Vagina (tissue), 2 donors: ENCODE data around the gene CPT1A. TPM values are rescaled to one million over a fixed set of nuclear protein-coding genes. Genes with fewer than 3 reads are reported as not detected.

ENCODE experiments used
- DNase-seq, 2 donors: peaks; one replicate each; pipeline ENCODE4 v3.0.0-alpha.2; 2017; ENCODE audit errors: extremely low spot score in 2 of 2
- H3K27ac ChIP-seq: fragments of 200-600 bp; sonication (generic); one replicate; pipeline ENCODE4 v1.5.1; 2019
- H3K27me3 ChIP-seq: fragments of 200-600 bp; sonication (generic); one replicate; pipeline ENCODE4 v1.5.1; 2019
- H3K36me3 ChIP-seq, 2 donors: fragments of 200-600 bp; sonication (generic); one replicate each; pipeline ENCODE4 v1.5.1; 2017 to 2019
- H3K4me1 ChIP-seq: fragments of 200-600 bp; sonication (generic); one replicate; pipeline ENCODE4 v1.5.1; 2019
- H3K4me3 ChIP-seq, 2 donors: fragments of 200-600 bp; sonication (generic); 1 replicate in 1 of 2; 2 replicates in 1 of 2; pipeline ENCODE4 v1.5.1; 2016 to 2019
- H3K9me3 ChIP-seq: fragments of 200-600 bp; sonication (generic); one replicate; pipeline ENCODE4 v1.5.1; 2019
- CTCF ChIP-seq, 3 experiments: fragments of 450-650 bp in 2 of 3; fragments of 200-600 bp in 1 of 3; sonication (generic) in 1 of 3; IDR thresholded peaks; one replicate each; pipeline ENCODE4 v1.5.1; 2017 to 2019; ENCODE audit warnings: antibody characterized with exemption in 3 of 3, mild to moderate bottlenecking in 2 of 3, moderate library complexity in 2 of 3
- POLR2A ChIP-seq, 2 donors: fragments of 450-650 bp; IDR thresholded peaks; one replicate each; pipeline ENCODE4 v1.6.1; 2017; ENCODE audit warnings: antibody characterized with exemption in 2 of 2, mild to moderate bottlenecking in 2 of 2, moderate library complexity in 2 of 2
- POLR2AphosphoS5 ChIP-seq, 2 donors: sonication (generic); formaldehyde crosslinking; IDR thresholded peaks; one replicate each; pipeline ENCODE4 v1.9.0; 2017; ENCODE audit warnings: antibody characterized with exemption in 2 of 2, mild to moderate bottlenecking in 2 of 2, low read depth in 1 of 2; ENCODE audit not compliant: insufficient read depth in 1 of 2
- intact Hi-C: fragments of 100-400 bp; cut with DNase I; formaldehyde crosslinking; loops from one replicate; pipeline ENCODE4 v1.15.1; 2023
- total RNA-seq: library from RNA; depleted of rRNA; stranded (reverse); fragments of >200 nt; gene quantifications from one replicate; pipeline ENCODE4 v1.2.3, GENCODE V29; 2016

Gene CPT1A
- total RNA-seq, 1 donor from 2014 or later, result 80.8 TPM

GRCh38 chr11:68751331-68751856 lies 90.3 kb downstream of the CPT1A start, which contains the start of gene TESMIN:
Gene TESMIN, minus strand, starts transcription at chr11:68751520. Its CDS starts 860 bp downstream, at chr11:68750660.
- DNase-seq, result no peak
- H3K4me1 ChIP-seq, result peaks cover 12% of the 10 kb centered on the region
- no peak within 1 kb of the TSS for H3K27ac ChIP-seq
- TF ChIP-seq POLR2A (IDR thresholded peaks at IDR 0.05), result no peak
- no peak for TF ChIP-seq POLR2AphosphoS5 (IDR thresholded peaks at IDR 0.05; ENCODE audit: insufficient read depth in 1 of 2, low read depth in 1 of 2)
- no peak for TF ChIP-seq CTCF (IDR thresholded peaks at IDR 0.05)
- intact Hi-C loops, result no loop called here
- no peaks in the 10 kb centered on the region for H3K27me3 ChIP-seq
- no peaks in the 10 kb centered on the region for H3K9me3 ChIP-seq
- peaks cover 0 to 5% of the 10 kb centered on the region in 2 donors for H3K36me3 ChIP-seq
- peak within 1 kb of the TSS; percentile 42 to 51 for H3K4me3 ChIP-seq

- intact Hi-C loops, result no loop called here
- Histone ChIP-seq H3K27ac (no peak overlapping the region), H3K9me3 (no peaks in the 10 kb centered on the region), H3K4me3 (peak overlapping the region; percentile 42 to 51), H3K4me1 (peaks cover 12% of the 10 kb centered on the region), H3K27me3 (no peaks in the 10 kb centered on the region), H3K36me3 (peaks cover 0 to under 1% of the 10 kb centered on the region in 2 donors)
- no peak for TF ChIP-seq POLR2AphosphoS5 (IDR thresholded peaks at IDR 0.05; ENCODE audit: insufficient read depth in 1 of 2, low read depth in 1 of 2)
- no peak for TF ChIP-seq POLR2A (IDR thresholded peaks at IDR 0.05)
- TF ChIP-seq CTCF (IDR thresholded peaks at IDR 0.05), result no peak
- DNase-seq, result no peak
These were observed 90.8 kb downstream of the CPT1A start for GRCh38 chr11:68751004-68751325.

GRCh38 chr11:68750195-68751003 lies 91.3 kb downstream of the CPT1A start:
- Histone ChIP-seq H3K9me3 (no peaks in the 10 kb centered on the region), H3K27ac (no peak overlapping the region), H3K36me3 (no peaks in the 10 kb centered on the region), H3K4me3 (peak overlapping the region in 1 of 2 donors; percentile 42), H3K27me3 (no peaks in the 10 kb centered on the region), H3K4me1 (peaks cover 12% of the 10 kb centered on the region)
- intact Hi-C loops, result no loop called here
- TF ChIP-seq POLR2AphosphoS5 (IDR thresholded peaks at IDR 0.05; ENCODE audit: insufficient read depth in 1 of 2, low read depth in 1 of 2) (no peak), POLR2A (IDR thresholded peaks at IDR 0.05) (no peak), CTCF (IDR thresholded peaks at IDR 0.05) (no peak)
- DNase-seq, result no peak

- intact Hi-C loops, result no loop called here
- Histone ChIP-seq H3K4me1 (peaks cover 12% of the 10 kb centered on the region), H3K27me3 (no peaks in the 10 kb centered on the region), H3K4me3 (no peak overlapping the region), H3K36me3 (no peaks in the 10 kb centered on the region), H3K27ac (no peak overlapping the region), H3K9me3 (no peaks in the 10 kb centered on the region)
- TF ChIP-seq POLR2AphosphoS5 (IDR thresholded peaks at IDR 0.05; ENCODE audit: insufficient read depth in 1 of 2, low read depth in 1 of 2), result no peak
- TF ChIP-seq CTCF (IDR thresholded peaks at IDR 0.05), result no peak
- no peak for DNase-seq
These were observed 92.2 kb downstream of the CPT1A start for GRCh38 chr11:68749229-68750123.
